Activated B cell treated with CpG ODN at 0.5 μM for 24 hours (primary cell): ENCODE data around the gene FAM193B. TPM values are rescaled to one million over a fixed set of nuclear protein-coding genes. Genes with fewer than 3 reads are reported as not detected.

Experiments
- ATAC-seq: fragments of 200-7000 bp; cut with Tn5 transposase; one replicate; pipeline ENCODE4 v1.10.0; 2021; ENCODE audit warnings: low read depth, mild to moderate bottlenecking, moderate library complexity
- CTCF ChIA-PET: fragments of 350-600 bp; sonication (Branson Sonifier 250); formaldehyde crosslinking; loops from one replicate; lab custom pipeline; 2021; ENCODE audit warnings: antibody characterized with exemption; lab: Charles Lee
- POLR2A ChIA-PET: fragments of 350-600 bp; sonication (Branson Sonifier 250); formaldehyde crosslinking; loops from one replicate; lab custom pipeline; 2021; ENCODE audit warnings: antibody characterized with exemption; lab: Charles Lee
- DNase-seq: peaks from one replicate; pipeline ENCODE4 v3.0.0; 2022
- H3K27ac Mint-ChIP-seq: one replicate; pipeline ENCODE4 v1.8.0; 2020; ENCODE audit warnings: mixed read lengths
- H3K27me3 Mint-ChIP-seq: one replicate; pipeline ENCODE4 v1.8.0; 2021; ENCODE audit warnings: mixed read lengths
- H3K36me3 Mint-ChIP-seq: one replicate; pipeline ENCODE4 v1.8.0; 2021; ENCODE audit warnings: low read depth, mixed read lengths
- H3K4me1 Mint-ChIP-seq: one replicate; pipeline ENCODE4 v1.8.0; 2021; ENCODE audit warnings: mixed read lengths
- H3K4me3 Mint-ChIP-seq: one replicate; pipeline ENCODE4 v1.8.0; 2020; ENCODE audit warnings: mild to moderate bottlenecking, mixed read lengths
- H3K9me3 Mint-ChIP-seq: one replicate; pipeline ENCODE4 v1.8.0; 2020; ENCODE audit warnings: mixed read lengths
- CTCF ChIP-seq: fragments of 200-600 bp; IDR thresholded peaks from one replicate; pipeline ENCODE4 v1.8.0; 2022; ENCODE audit warnings: antibody characterized with exemption, mild to moderate bottlenecking
- intact Hi-C: fragments of 100-400 bp; cut with micrococcal nuclease; formaldehyde crosslinking; loops from one replicate; pipeline ENCODE4 v1.15.1; 2024
- total RNA-seq: library from RNA; stranded (reverse); gene quantifications from 2 replicates; pipeline ENCODE4 v1.2.3, GENCODE V29; 2022

The FAM193B gene
- total RNA-seq, 1 donor from 2014 or later = 121 TPM

GRCh38 chr5:177598477-177598876, 44.1 kb upstream of the FAM193B start:
- ATAC-seq (no peak), DNase-seq (no peak)
- H3K36me3 Mint-ChIP-seq = peaks cover 40% of the 10 kb centered on the region
- POLR2A ChIA-PET = interaction anchor here (0.6 to 3.4 kb wide), 4 partner anchors 9 to 246 kb away, joined by 3 to 28 read pairs (median 10); partner anchors contain the start of genes DOK3 and LMAN2
- no peaks in the 10 kb centered on the region for H3K27me3 Mint-ChIP-seq
- H3K9me3 Mint-ChIP-seq = no peaks in the 10 kb centered on the region
- TF ChIP-seq CTCF = no peak
- CTCF ChIA-PET = interaction anchor here (1.5 kb wide), 1 partner anchor 9 kb away, joined by 7 read pairs; no protein-coding TSS in a partner anchor
- H3K4me1 Mint-ChIP-seq = peaks cover 30% of the 10 kb centered on the region
- intact Hi-C loops = loop anchor here (10.0 kb wide), 1 partner anchor 204 kb away; no protein-coding TSS in a partner anchor
- H3K27ac Mint-ChIP-seq = no peak overlapping the region
- peak overlapping the region; percentile 79 for H3K4me3 Mint-ChIP-seq

DNA sequence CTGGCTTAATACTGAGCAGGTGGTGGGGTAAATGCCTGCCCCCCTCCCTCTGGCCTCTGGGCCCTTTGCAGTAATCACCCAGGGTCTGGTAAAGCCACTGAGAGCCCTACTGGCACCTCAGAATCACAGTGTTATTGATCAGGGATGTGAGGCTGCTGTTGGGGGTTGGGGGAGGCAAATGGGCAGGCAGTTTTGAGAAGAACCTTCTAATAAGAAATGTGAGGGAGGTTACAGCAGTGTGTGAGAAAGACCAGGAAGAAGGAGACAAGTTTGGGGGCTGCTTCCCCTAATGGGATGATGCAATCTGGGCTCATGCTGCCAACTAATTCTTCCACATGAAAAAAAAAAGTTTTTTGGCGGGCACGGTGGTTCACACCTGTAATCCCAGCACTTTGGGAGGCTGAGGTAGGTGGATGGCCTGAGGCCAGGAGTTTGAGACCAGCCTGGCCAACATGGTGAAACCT, 42.4 kb upstream of the FAM193B start:
- intact Hi-C loops = loop anchor here (10.0 kb wide), 1 partner anchor 202 kb away; no protein-coding TSS in a partner anchor
- Mint-ChIP-seq H3K27me3 (no peaks in the 10 kb centered on the region), H3K4me3 (no peak overlapping the region), H3K36me3 (peaks cover 44% of the 10 kb centered on the region), H3K4me1 (peaks cover 39% of the 10 kb centered on the region), H3K27ac (no peak overlapping the region), H3K9me3 (no peaks in the 10 kb centered on the region)
- no peak for DNase-seq
- ATAC-seq = no peak
- no peak for TF ChIP-seq CTCF
- ChIA-PET POLR2A (no interaction called here), CTCF (no interaction called here)

DNA sequence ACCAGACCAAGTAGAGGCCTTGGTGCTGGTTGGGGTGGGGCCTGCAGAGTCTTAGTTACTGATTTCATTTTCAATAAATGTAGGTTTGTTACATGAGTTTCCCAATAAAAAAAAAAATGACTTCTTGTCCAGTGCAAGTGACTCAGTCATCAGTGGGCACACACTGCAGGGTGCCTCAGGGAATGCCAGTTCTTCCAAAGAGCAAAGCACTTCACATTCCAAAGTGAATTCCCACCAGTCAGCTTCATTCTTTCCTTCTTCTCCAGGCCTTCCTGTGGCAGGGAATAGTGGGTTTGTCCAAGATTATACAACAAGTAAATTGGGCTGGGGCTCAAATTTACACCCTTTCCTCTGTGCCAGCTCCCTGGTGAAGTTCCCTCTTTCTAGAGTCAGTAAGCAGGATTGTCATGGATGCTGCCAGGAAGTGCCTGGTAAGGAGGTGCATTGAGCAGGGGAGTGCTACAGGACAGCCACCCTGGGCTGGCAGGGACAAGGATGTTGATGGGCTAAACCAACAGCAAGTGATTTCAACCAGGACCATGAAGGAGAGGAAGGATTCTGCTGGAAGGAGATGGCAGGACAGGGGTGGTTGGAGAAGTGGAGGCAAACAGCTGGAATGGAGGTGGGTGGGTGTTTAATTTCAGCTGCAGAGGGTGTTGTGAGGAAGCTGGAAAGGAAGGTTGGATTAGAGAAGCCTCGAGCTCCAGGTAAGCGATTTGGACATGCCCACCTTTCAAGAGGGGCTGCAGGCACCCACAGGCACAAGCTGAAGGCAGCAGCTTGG, 41.8 kb upstream of the FAM193B start:
- DNase-seq (no peak), ATAC-seq (no peak)
- Mint-ChIP-seq H3K27ac (no peak overlapping the region), H3K27me3 (no peaks in the 10 kb centered on the region), H3K4me3 (no peak overlapping the region), H3K36me3 (peaks cover 44% of the 10 kb centered on the region), H3K4me1 (peaks cover 38% of the 10 kb centered on the region), H3K9me3 (no peaks in the 10 kb centered on the region)
- no peak for TF ChIP-seq CTCF
- CTCF ChIA-PET = no interaction called here
- POLR2A ChIA-PET = no interaction called here
- intact Hi-C loops = loop anchor here (10.0 kb wide), 1 partner anchor 201 kb away; no protein-coding TSS in a partner anchor

GRCh38 chr5:177595026-177595585, 40.7 kb upstream of the FAM193B start:
- DNase-seq (no peak), ATAC-seq (no peak)
- ChIA-PET CTCF (no interaction called here), POLR2A (no interaction called here)
- TF ChIP-seq CTCF = no peak
- Mint-ChIP-seq H3K4me3 (no peak overlapping the region), H3K36me3 (peaks cover 39% of the 10 kb centered on the region), H3K4me1 (peaks cover 29% of the 10 kb centered on the region), H3K9me3 (no peaks in the 10 kb centered on the region), H3K27me3 (peaks cover 2% of the 10 kb centered on the region), H3K27ac (no peak overlapping the region)
- intact Hi-C loops = loop anchor here (10.0 kb wide), 1 partner anchor 200 kb away; no protein-coding TSS in a partner anchor

DNA sequence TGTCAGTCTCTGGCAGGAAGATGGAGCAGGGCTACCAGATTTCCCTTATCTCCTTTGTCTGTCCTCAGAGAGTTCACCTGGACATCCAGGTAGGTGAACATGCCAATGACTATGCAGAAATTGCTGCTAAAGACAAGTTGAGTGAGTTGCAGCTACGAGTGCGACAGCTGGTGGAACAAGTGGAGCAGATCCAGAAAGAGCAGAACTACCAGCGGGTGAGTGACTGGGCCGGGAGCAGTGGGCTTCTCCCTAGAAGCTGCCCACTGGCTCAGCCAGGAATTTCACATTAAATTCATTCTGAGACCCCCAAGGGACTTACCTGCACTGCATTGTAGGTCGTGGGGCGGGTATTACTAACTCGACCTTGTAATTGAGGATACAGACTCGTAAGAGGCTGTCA, 39.7 kb upstream of the FAM193B start:
- intact Hi-C loops = loop anchor here (10.0 kb wide), 1 partner anchor 199 kb away; no protein-coding TSS in a partner anchor
- Mint-ChIP-seq H3K36me3 (peaks cover 39% of the 10 kb centered on the region), H3K27ac (no peak overlapping the region), H3K9me3 (no peaks in the 10 kb centered on the region), H3K4me1 (peaks cover 27% of the 10 kb centered on the region), H3K4me3 (no peak overlapping the region), H3K27me3 (peaks cover 7% of the 10 kb centered on the region)
- no peak for TF ChIP-seq CTCF
- ATAC-seq = no peak
- no peak for DNase-seq
- CTCF ChIA-PET = interaction anchor here (2.5 kb wide), 1 partner anchor 204 kb away, joined by 8 read pairs; no protein-coding TSS in a partner anchor
- POLR2A ChIA-PET = no interaction called here
